Mesodermal cell (in vitro differentiated cells): ENCODE results near the gene GABRB3.

Source experiments
- H3K27ac ChIP-seq: 2 replicates; pipeline ENCODE4 v1.7.0; 2013; ENCODE audit warnings: mild to moderate bottlenecking, low read depth, low read length, moderate library complexity; ENCODE audit not compliant: severe bottlenecking
- H3K36me3 ChIP-seq: 2 replicates; pipeline ENCODE4 v1.7.1; 2013; ENCODE audit warnings: mild to moderate bottlenecking, low read length, moderate library complexity; ENCODE audit not compliant: control insufficient read depth, insufficient read depth
- H3K4me1 ChIP-seq: one replicate; pipeline ENCODE4 v1.7.1; 2013; ENCODE audit warnings: mild to moderate bottlenecking, low read length; ENCODE audit not compliant: insufficient read depth, control insufficient read depth, poor library complexity, severe bottlenecking
- H3K4me3 ChIP-seq: 2 replicates; pipeline ENCODE4 v1.7.0; 2013; ENCODE audit warnings: low read length, control low read depth, mild to moderate bottlenecking; ENCODE audit not compliant: insufficient read depth, poor library complexity, severe bottlenecking; ENCODE audit errors: extremely low read depth
- H3K9me3 ChIP-seq: 2 replicates; pipeline ENCODE4 v1.7.1; 2013; ENCODE audit warnings: mild to moderate bottlenecking, low read length, moderate library complexity; ENCODE audit not compliant: control insufficient read depth
- WGBS, 2 experiments: methylation state at CpG; one replicate each; pipeline ENCODE4 v1.1.5; 2013; ENCODE audit warnings: missing lambda C conversion rate in 2 of 2; ENCODE audit not compliant: insufficient coverage in 2 of 2; 5-methylcytosine and 5-hydroxymethylcytosine counted together

Gene GABRB3

GRCh38 chr15:26679927-26680326 is 92.9 kb downstream of the GABRB3 start:
- WGBS, 2 experiments = 91 to 100% methylated on average over 2 to 3 of the region's 3 CpGs

GRCh38 chr15:26676115-26676514 is 96.8 kb downstream of the GABRB3 start:
- Histone ChIP-seq H3K36me3 (no peaks in the 10 kb centered on the region), H3K9me3 (no peaks in the 10 kb centered on the region), H3K27ac (no peak overlapping the region), H3K4me1 (no peaks in the 10 kb centered on the region), H3K4me3 (no peak overlapping the region)
- WGBS, 2 experiments = 100% methylated on average over 2 of the region's 3 CpGs; no CpG with 5 or more reads in 1 of the 2 experiments

More at GRCh38 chr15:26679927-26680326, 92.9 kb downstream of the GABRB3 start:
- H3K9me3 ChIP-seq = no peaks in the 10 kb centered on the region
- H3K4me1 ChIP-seq = peaks cover 11% of the 10 kb centered on the region
- no peaks in the 10 kb centered on the region for H3K36me3 ChIP-seq
- no peak overlapping the region for H3K4me3 ChIP-seq
- H3K27ac ChIP-seq = no peak overlapping the region

GRCh38 chr15:26674467-26674866 is 98.4 kb downstream of the GABRB3 start:
- Histone ChIP-seq H3K4me3 (no peak overlapping the region), H3K4me1 (no peaks in the 10 kb centered on the region), H3K9me3 (no peaks in the 10 kb centered on the region), H3K36me3 (no peaks in the 10 kb centered on the region), H3K27ac (no peak overlapping the region)
- 77% methylated on average over 2 of the region's 4 CpGs; no CpG with 5 or more reads in 1 of the 2 experiments for WGBS, 2 experiments

- H3K9me3 ChIP-seq = no peaks in the 10 kb centered on the region
- no peak overlapping the region for H3K4me3 ChIP-seq
- H3K36me3 ChIP-seq = no peaks in the 10 kb centered on the region
- 74 to 91% methylated on average over 2 to 4 of the region's 5 CpGs for WGBS, 2 experiments
- H3K27ac ChIP-seq = no peak overlapping the region
- H3K4me1 ChIP-seq = no peaks in the 10 kb centered on the region
Observed at GRCh38 chr15:26673445-26673844, 99.4 kb downstream of the GABRB3 start.

GRCh38 chr15:26670116-26670515 is 102.8 kb downstream of the GABRB3 start:
- no peak overlapping the region for H3K4me3 ChIP-seq
- no peaks in the 10 kb centered on the region for H3K9me3 ChIP-seq
- peaks cover 10% of the 10 kb centered on the region for H3K4me1 ChIP-seq
- 95 to 99% methylated on average over 17 to 31 of the region's 32 CpGs for WGBS, 2 experiments
- H3K36me3 ChIP-seq = no peaks in the 10 kb centered on the region
- H3K27ac ChIP-seq = no peak overlapping the region

- H3K4me3 ChIP-seq = no peak overlapping the region
- 86 to 90% methylated on average over 10 of the region's 14 CpGs for WGBS, 2 experiments
- no peaks in the 10 kb centered on the region for H3K36me3 ChIP-seq
- H3K27ac ChIP-seq = no peak overlapping the region
- H3K9me3 ChIP-seq = no peaks in the 10 kb centered on the region
- peaks cover 13% of the 10 kb centered on the region for H3K4me1 ChIP-seq
Observed at GRCh38 chr15:26667222-26667988, 105.5 kb downstream of the GABRB3 start.

- H3K9me3 ChIP-seq = no peaks in the 10 kb centered on the region
- WGBS, 2 experiments = 73 to 83% methylated on average over 10 to 11 of the region's 11 CpGs
- peaks cover 13% of the 10 kb centered on the region for H3K4me1 ChIP-seq
- H3K27ac ChIP-seq = no peak overlapping the region
- H3K36me3 ChIP-seq = no peaks in the 10 kb centered on the region
- H3K4me3 ChIP-seq = no peak overlapping the region
Observed at GRCh38 chr15:26665957-26666791, 106.7 kb downstream of the GABRB3 start.

GRCh38 chr15:26662283-26662682 is 110.6 kb downstream of the GABRB3 start:
- whole genome bisulfite sequencing, 2 experiments = 61 to 90% methylated on average over 4 of the region's 6 CpGs
- Histone ChIP-seq H3K9me3 (no peaks in the 10 kb centered on the region), H3K4me1 (peaks cover 4% of the 10 kb centered on the region), H3K27ac (no peak overlapping the region), H3K4me3 (no peak overlapping the region), H3K36me3 (no peaks in the 10 kb centered on the region)

- Histone ChIP-seq H3K4me3 (no peak overlapping the region), H3K4me1 (peaks cover 2% of the 10 kb centered on the region), H3K27ac (no peak overlapping the region), H3K36me3 (no peaks in the 10 kb centered on the region), H3K9me3 (no peaks in the 10 kb centered on the region)
- WGBS, 2 experiments = 97 to 100% methylated on average over 3 to 6 of the region's 7 CpGs
Observed at GRCh38 chr15:26661748-26662147, 111.1 kb downstream of the GABRB3 start.

- 84 to 94% methylated on average over 3 of the region's 3 CpGs for WGBS, 2 experiments
- Histone ChIP-seq H3K9me3 (no peaks in the 10 kb centered on the region), H3K4me3 (no peak overlapping the region), H3K27ac (no peak overlapping the region), H3K36me3 (no peaks in the 10 kb centered on the region), H3K4me1 (peaks cover 2% of the 10 kb centered on the region)
Observed at GRCh38 chr15:26661107-26661506, 111.8 kb downstream of the GABRB3 start.
